A673 (cell line): ENCODE data around the gene TUT7.

Experiments
- EZH2 ChIP-seq: fragments of 200-600 bp; sonication (generic); IDR thresholded peaks from 2 replicates; pipeline ENCODE4 v1.6.1; 2017; ENCODE audit warnings: borderline replicate concordance, low read depth, mild to moderate bottlenecking, mixed read lengths, antibody characterized with exemption, low read length; ENCODE audit not compliant: poor library complexity, severe bottlenecking
- TF ChIP-seq, protein P1 (sequence below): fragments of 300-800, 200-600 bp; sonication (generic); conservative IDR thresholded peaks from 2 replicates; pipeline ENCODE4 v1.5.1; 2017; ENCODE audit warnings: low read depth, mild to moderate bottlenecking, antibody characterized with exemption, low read length, moderate library complexity, mixed read lengths

DNA sequence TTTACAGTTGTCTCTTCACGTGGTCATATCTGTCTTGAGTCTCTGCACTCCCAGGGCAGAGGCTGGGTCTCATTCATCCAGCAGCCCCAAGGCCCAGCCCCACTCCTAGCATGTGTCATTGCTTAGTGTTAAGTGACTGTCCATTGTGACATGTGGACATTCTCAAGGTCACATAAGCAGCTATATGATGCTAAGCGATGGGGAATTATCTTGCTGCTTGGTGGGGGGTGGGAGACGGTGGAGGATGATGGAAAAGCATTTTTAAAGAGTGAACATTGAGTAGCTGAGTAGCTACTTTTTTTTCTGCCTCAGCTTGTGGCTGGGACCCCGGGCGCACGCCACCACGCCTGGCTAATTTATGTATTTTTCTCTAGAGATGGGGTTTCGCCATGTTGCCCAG, 94.7 kb downstream of the TUT7 start, which contains the start of gene C9orf153:
- TF ChIP-seq, protein P1, sequence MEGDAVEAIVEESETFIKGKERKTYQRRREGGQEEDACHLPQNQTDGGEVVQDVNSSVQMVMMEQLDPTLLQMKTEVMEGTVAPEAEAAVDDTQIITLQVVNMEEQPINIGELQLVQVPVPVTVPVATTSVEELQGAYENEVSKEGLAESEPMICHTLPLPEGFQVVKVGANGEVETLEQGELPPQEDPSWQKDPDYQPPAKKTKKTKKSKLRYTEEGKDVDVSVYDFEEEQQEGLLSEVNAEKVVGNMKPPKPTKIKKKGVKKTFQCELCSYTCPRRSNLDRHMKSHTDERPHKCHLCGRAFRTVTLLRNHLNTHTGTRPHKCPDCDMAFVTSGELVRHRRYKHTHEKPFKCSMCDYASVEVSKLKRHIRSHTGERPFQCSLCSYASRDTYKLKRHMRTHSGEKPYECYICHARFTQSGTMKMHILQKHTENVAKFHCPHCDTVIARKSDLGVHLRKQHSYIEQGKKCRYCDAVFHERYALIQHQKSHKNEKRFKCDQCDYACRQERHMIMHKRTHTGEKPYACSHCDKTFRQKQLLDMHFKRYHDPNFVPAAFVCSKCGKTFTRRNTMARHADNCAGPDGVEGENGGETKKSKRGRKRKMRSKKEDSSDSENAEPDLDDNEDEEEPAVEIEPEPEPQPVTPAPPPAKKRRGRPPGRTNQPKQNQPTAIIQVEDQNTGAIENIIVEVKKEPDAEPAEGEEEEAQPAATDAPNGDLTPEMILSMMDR: no peak
- TF ChIP-seq EZH2: no peak
